ENCODE measurements around the gene GFAP.

DNA sequence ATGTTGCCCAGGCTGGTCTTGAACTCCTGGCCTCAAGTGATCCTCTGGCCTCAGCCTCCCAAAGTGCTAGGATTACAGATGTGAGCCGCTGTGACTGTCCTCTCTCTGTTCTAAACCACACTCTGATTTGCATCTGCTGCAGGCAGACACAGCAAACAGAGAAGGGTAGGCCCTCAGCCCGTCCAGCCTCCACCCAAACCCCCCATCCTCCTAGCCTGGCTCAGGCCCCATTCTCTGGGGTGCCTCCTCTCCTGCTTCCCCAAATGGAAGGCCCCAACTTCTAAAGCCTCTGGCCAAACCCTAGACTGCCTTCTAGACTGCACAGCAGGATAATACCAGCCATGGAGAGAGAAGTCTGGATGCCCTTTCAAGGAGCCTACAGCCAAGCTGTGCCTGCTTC, 4.1 kb upstream of the GFAP start:
- TF ChIP-seq POLR2A (IDR thresholded peaks at IDR 0.05), result no peak
- TF ChIP-seq, protein P1, sequence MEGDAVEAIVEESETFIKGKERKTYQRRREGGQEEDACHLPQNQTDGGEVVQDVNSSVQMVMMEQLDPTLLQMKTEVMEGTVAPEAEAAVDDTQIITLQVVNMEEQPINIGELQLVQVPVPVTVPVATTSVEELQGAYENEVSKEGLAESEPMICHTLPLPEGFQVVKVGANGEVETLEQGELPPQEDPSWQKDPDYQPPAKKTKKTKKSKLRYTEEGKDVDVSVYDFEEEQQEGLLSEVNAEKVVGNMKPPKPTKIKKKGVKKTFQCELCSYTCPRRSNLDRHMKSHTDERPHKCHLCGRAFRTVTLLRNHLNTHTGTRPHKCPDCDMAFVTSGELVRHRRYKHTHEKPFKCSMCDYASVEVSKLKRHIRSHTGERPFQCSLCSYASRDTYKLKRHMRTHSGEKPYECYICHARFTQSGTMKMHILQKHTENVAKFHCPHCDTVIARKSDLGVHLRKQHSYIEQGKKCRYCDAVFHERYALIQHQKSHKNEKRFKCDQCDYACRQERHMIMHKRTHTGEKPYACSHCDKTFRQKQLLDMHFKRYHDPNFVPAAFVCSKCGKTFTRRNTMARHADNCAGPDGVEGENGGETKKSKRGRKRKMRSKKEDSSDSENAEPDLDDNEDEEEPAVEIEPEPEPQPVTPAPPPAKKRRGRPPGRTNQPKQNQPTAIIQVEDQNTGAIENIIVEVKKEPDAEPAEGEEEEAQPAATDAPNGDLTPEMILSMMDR (IDR thresholded peaks at IDR 0.05), result no peak

All from testis (tissue), 2 donors.